ENCODE measurements around the gene CTTN. TPM values are rescaled to one million over a fixed set of nuclear protein-coding genes. Genes with fewer than 3 reads are reported as not detected.

Gene CTTN
- polyA plus RNA-seq, 4 donors, result 101 to 218 (median 122) TPM

GRCh38 chr11:70462818-70463477 is 64.6 kb downstream of the CTTN start:
- Histone ChIP-seq H3K27me3 (ENCODE audit: control insufficient read depth in 3 of 3, insufficient read depth in 3 of 3, low read length in 3 of 3) (peaks cover 0 to 3% (median 3%) of the 10 kb centered on the region in 3 donors), H3K4me3 (ENCODE audit: low read depth in 1 of 3, low read length in 3 of 3) (no peak overlapping the region), H3K4me1 (ENCODE audit: control insufficient read depth in 3 of 3, insufficient read depth in 2 of 3, low read depth in 1 of 3, low read length in 2 of 3) (no peaks in the 10 kb centered on the region), H3K36me3 (ENCODE audit: control insufficient read depth in 3 of 3, insufficient read depth in 2 of 3, low read depth in 1 of 3, low read length in 3 of 3) (no peaks in the 10 kb centered on the region), H3K9me3 (ENCODE audit: control insufficient read depth in 2 of 2, insufficient read depth in 1 of 2, low read depth in 1 of 2, low read length in 1 of 2) (peaks cover 0 to 4% of the 10 kb centered on the region in 2 donors), H3K27ac (ENCODE audit: low read depth in 1 of 3, low read length in 2 of 3) (no peak overlapping the region)
- WGBS, 3 donors, result 93 to 96% (median 94%) methylated on average over 12 of the region's 12 CpGs
- FAIRE-seq (no peak), DNase-seq (no peak)

- FAIRE-seq, result no peak
- Histone ChIP-seq H3K9me3 (ENCODE audit: control insufficient read depth in 2 of 2, insufficient read depth in 1 of 2, low read depth in 1 of 2, low read length in 1 of 2) (peaks cover 0 to 4% of the 10 kb centered on the region in 2 donors), H3K27ac (ENCODE audit: low read depth in 1 of 3, low read length in 2 of 3) (no peak overlapping the region), H3K27me3 (ENCODE audit: control insufficient read depth in 3 of 3, insufficient read depth in 3 of 3, low read length in 3 of 3) (peaks cover 0 to 3% (median 3%) of the 10 kb centered on the region in 3 donors), H3K4me1 (ENCODE audit: control insufficient read depth in 3 of 3, insufficient read depth in 2 of 3, low read depth in 1 of 3, low read length in 2 of 3) (no peaks in the 10 kb centered on the region), H3K4me3 (ENCODE audit: low read depth in 1 of 3, low read length in 3 of 3) (no peak overlapping the region), H3K36me3 (ENCODE audit: control insufficient read depth in 3 of 3, insufficient read depth in 2 of 3, low read depth in 1 of 3, low read length in 3 of 3) (no peaks in the 10 kb centered on the region)
- no peak for DNase-seq
- WGBS, 3 donors, result 93 to 94% (median 93%) methylated on average over 54 to 61 of the region's 61 CpGs
Observed at GRCh38 chr11:70463478-70464255, 65.3 kb downstream of the CTTN start.

- Histone ChIP-seq H3K4me3 (ENCODE audit: low read depth in 1 of 3, low read length in 3 of 3) (no peak overlapping the region), H3K27me3 (ENCODE audit: control insufficient read depth in 3 of 3, insufficient read depth in 3 of 3, low read length in 3 of 3) (peaks cover 0 to 3% (median 3%) of the 10 kb centered on the region in 3 donors), H3K27ac (ENCODE audit: low read depth in 1 of 3, low read length in 2 of 3) (no peak overlapping the region), H3K36me3 (ENCODE audit: control insufficient read depth in 3 of 3, insufficient read depth in 2 of 3, low read depth in 1 of 3, low read length in 3 of 3) (peaks cover 0 to 2% (median 0%) of the 10 kb centered on the region in 3 donors), H3K4me1 (ENCODE audit: control insufficient read depth in 3 of 3, insufficient read depth in 2 of 3, low read depth in 1 of 3, low read length in 2 of 3) (no peaks in the 10 kb centered on the region), H3K9me3 (ENCODE audit: control insufficient read depth in 2 of 2, insufficient read depth in 1 of 2, low read depth in 1 of 2, low read length in 1 of 2) (peaks cover 0 to 4% of the 10 kb centered on the region in 2 donors)
- FAIRE-seq, result no peak
- 42 to 62% (median 45%) methylated on average over 20 of the region's 20 CpGs for WGBS, 3 donors
- no peak for DNase-seq
Observed at GRCh38 chr11:70464509-70465361, 66.4 kb downstream of the CTTN start.

- H3K4me1 ChIP-seq (ENCODE audit: control insufficient read depth in 3 of 3, insufficient read depth in 2 of 3, low read depth in 1 of 3, low read length in 2 of 3), result no peaks in the 10 kb centered on the region
- H3K9me3 ChIP-seq (ENCODE audit: control insufficient read depth in 2 of 2, insufficient read depth in 1 of 2, low read depth in 1 of 2, low read length in 1 of 2), result peaks cover 0 to 4% of the 10 kb centered on the region in 2 donors
- DNase-seq (no peak), FAIRE-seq (no peak)
- H3K27me3 ChIP-seq (ENCODE audit: control insufficient read depth in 3 of 3, insufficient read depth in 3 of 3, low read length in 3 of 3), result peaks cover 0 to 3% (median 3%) of the 10 kb centered on the region in 3 donors
- WGBS, 3 donors, result 44 to 73% (median 54%) methylated on average over 10 of the region's 10 CpGs
- no peak overlapping the region for H3K4me3 ChIP-seq (ENCODE audit: low read depth in 1 of 3, low read length in 3 of 3)
- H3K27ac ChIP-seq (ENCODE audit: low read depth in 1 of 3, low read length in 2 of 3), result no peak overlapping the region
- H3K36me3 ChIP-seq (ENCODE audit: control insufficient read depth in 3 of 3, insufficient read depth in 2 of 3, low read depth in 1 of 3, low read length in 3 of 3), result peaks cover 0 to 4% (median 0%) of the 10 kb centered on the region in 3 donors
Observed at GRCh38 chr11:70466154-70466553, 67.8 kb downstream of the CTTN start.

GRCh38 chr11:70466596-70466995 is 68.3 kb downstream of the CTTN start:
- Histone ChIP-seq H3K4me1 (ENCODE audit: control insufficient read depth in 3 of 3, insufficient read depth in 2 of 3, low read depth in 1 of 3, low read length in 2 of 3) (no peaks in the 10 kb centered on the region), H3K27me3 (ENCODE audit: control insufficient read depth in 3 of 3, insufficient read depth in 3 of 3, low read length in 3 of 3) (peaks cover 0 to 3% (median 3%) of the 10 kb centered on the region in 3 donors), H3K4me3 (ENCODE audit: low read depth in 1 of 3, low read length in 3 of 3) (no peak overlapping the region), H3K36me3 (ENCODE audit: control insufficient read depth in 3 of 3, insufficient read depth in 2 of 3, low read depth in 1 of 3, low read length in 3 of 3) (peaks cover 0 to 9% (median 0%) of the 10 kb centered on the region in 3 donors), H3K27ac (ENCODE audit: low read depth in 1 of 3, low read length in 2 of 3) (no peak overlapping the region), H3K9me3 (ENCODE audit: control insufficient read depth in 2 of 2, insufficient read depth in 1 of 2, low read depth in 1 of 2, low read length in 1 of 2) (peaks cover 0 to 4% of the 10 kb centered on the region in 2 donors)
- no peak for DNase-seq
- no peak for FAIRE-seq
- WGBS, 3 donors, result 82 to 90% (median 86%) methylated on average over 8 of the region's 8 CpGs

GRCh38 chr11:70467201-70468085 is 69.1 kb downstream of the CTTN start:
- DNase-seq (peak; percentile 48 to 52), FAIRE-seq (no peak)
- H3K27me3 ChIP-seq (ENCODE audit: control insufficient read depth in 3 of 3, insufficient read depth in 3 of 3, low read length in 3 of 3), result peaks cover 0 to 3% (median 0%) of the 10 kb centered on the region in 3 donors
- 40 to 44% (median 44%) methylated on average over 20 of the region's 20 CpGs for WGBS, 3 donors
- H3K9me3 ChIP-seq (ENCODE audit: control insufficient read depth in 2 of 2, insufficient read depth in 1 of 2, low read depth in 1 of 2, low read length in 1 of 2), result peaks cover 0 to 4% of the 10 kb centered on the region in 2 donors
- no peaks in the 10 kb centered on the region for H3K4me1 ChIP-seq (ENCODE audit: control insufficient read depth in 3 of 3, insufficient read depth in 2 of 3, low read depth in 1 of 3, low read length in 2 of 3)
- no peak overlapping the region for H3K27ac ChIP-seq (ENCODE audit: low read depth in 1 of 3, low read length in 2 of 3)
- H3K4me3 ChIP-seq (ENCODE audit: low read depth in 1 of 3, low read length in 3 of 3), result no peak overlapping the region
- peaks cover 0 to 17% (median 0%) of the 10 kb centered on the region in 3 donors for H3K36me3 ChIP-seq (ENCODE audit: control insufficient read depth in 3 of 3, insufficient read depth in 2 of 3, low read depth in 1 of 3, low read length in 3 of 3)

- no peak for FAIRE-seq
- Histone ChIP-seq H3K4me1 (ENCODE audit: control insufficient read depth in 3 of 3, insufficient read depth in 2 of 3, low read depth in 1 of 3, low read length in 2 of 3) (no peaks in the 10 kb centered on the region), H3K36me3 (ENCODE audit: control insufficient read depth in 3 of 3, insufficient read depth in 2 of 3, low read depth in 1 of 3, low read length in 3 of 3) (peaks cover 0 to 24% (median 0%) of the 10 kb centered on the region in 3 donors), H3K27ac (ENCODE audit: low read depth in 1 of 3, low read length in 2 of 3) (no peak overlapping the region), H3K4me3 (ENCODE audit: low read depth in 1 of 3, low read length in 3 of 3) (no peak overlapping the region), H3K27me3 (ENCODE audit: control insufficient read depth in 3 of 3, insufficient read depth in 3 of 3, low read length in 3 of 3) (peaks cover 0 to 3% (median 0%) of the 10 kb centered on the region in 3 donors), H3K9me3 (ENCODE audit: control insufficient read depth in 2 of 2, insufficient read depth in 1 of 2, low read depth in 1 of 2, low read length in 1 of 2) (no peaks in the 10 kb centered on the region)
- WGBS, 3 donors, result 79 to 87% (median 83%) methylated on average over 19 of the region's 19 CpGs
- no peak for DNase-seq
Observed at GRCh38 chr11:70468256-70469195, 70.2 kb downstream of the CTTN start.

Measured in small intestine (tissue), 7 donors.